ENCODE results near the gene OR4C3.
"Not testable (repeated sequence)": the region's sequence is repeated elsewhere in the genome, so short reads cannot be mapped to it uniquely, and the experiment has no call there.

- not testable (repeated sequence) for TF ChIP-seq CTCF (IDR thresholded peaks at IDR 0.05; ENCODE audit: insufficient read depth, low read length, poor library complexity, severe bottlenecking); EZH2phosphoT487 (conservative IDR thresholded peaks at IDR 0.05; ENCODE audit: low read length)
These were observed 36.6 kb downstream of the OR4C3 start for GRCh38 chr11:48361289-48361688.

Measured in SU-DHL-6 (cell line).